Measurements from ENCODE around the gene SLN. TPM values are rescaled to one million over a fixed set of nuclear protein-coding genes. Genes with fewer than 3 reads are reported as not detected.

SLN gene
- total and polyA plus RNA-seq, 7 donors: 475 to 8,637 (median 2,561) TPM

GRCh38 chr11:107752949-107753822, 41.3 kb upstream of the SLN start:
- peak overlapping the region; percentile 75 for H3K27ac ChIP-seq
- no peak for DNase-seq
- no peaks in the 10 kb centered on the region for H3K36me3 ChIP-seq (ENCODE audit: insufficient read depth in 1 of 2, low read depth in 1 of 2)
- H3K27me3 ChIP-seq (ENCODE audit: insufficient read depth in 3 of 3, low read length in 2 of 3): no peaks in the 10 kb centered on the region
- H3K4me1 ChIP-seq: peaks cover 24% of the 10 kb centered on the region
- H3K4me3 ChIP-seq: no peak overlapping the region
- no peak for TF ChIP-seq CTCF (IDR thresholded peaks at IDR 0.05)
- H3K9me3 ChIP-seq: no peaks in the 10 kb centered on the region
- peak; percentile 54 to 64 (median 62) for ATAC-seq
- 10 to 13% (median 12%) methylated on average over 2 of the region's 2 CpGs for WGBS, 3 donors
- intact Hi-C loops (cut with DNase I): no loop called here

GRCh38 chr11:107752508-107752907, 40.7 kb upstream of the SLN start:
- no peak for ATAC-seq
- intact Hi-C loops (cut with DNase I): no loop called here
- WGBS, 3 donors: 54 to 56% (median 56%) methylated on average over 5 of the region's 5 CpGs

GRCh38 chr11:107751082-107751481, 39.2 kb upstream of the SLN start:
- Histone ChIP-seq H3K9me3 (no peaks in the 10 kb centered on the region), H3K4me1 (peaks cover 32% of the 10 kb centered on the region), H3K27me3 (ENCODE audit: insufficient read depth in 3 of 3, low read length in 2 of 3) (no peaks in the 10 kb centered on the region), H3K4me3 (no peak overlapping the region), H3K36me3 (ENCODE audit: insufficient read depth in 1 of 2, low read depth in 1 of 2) (no peaks in the 10 kb centered on the region), H3K27ac (peak overlapping the region; percentile 66)
- intact Hi-C loops (cut with DNase I): no loop called here
- no peak for DNase-seq
- 69 to 95% (median 77%) methylated on average over 9 of the region's 9 CpGs for WGBS, 3 donors
- peak; percentile 52 to 70 (median 55) for ATAC-seq
- TF ChIP-seq CTCF (IDR thresholded peaks at IDR 0.05): no peak

More at GRCh38 chr11:107752508-107752907, 40.7 kb upstream of the SLN start:
- no peak for TF ChIP-seq CTCF (IDR thresholded peaks at IDR 0.05)
- Histone ChIP-seq H3K36me3 (ENCODE audit: insufficient read depth in 1 of 2, low read depth in 1 of 2) (no peaks in the 10 kb centered on the region), H3K27me3 (ENCODE audit: insufficient read depth in 3 of 3, low read length in 2 of 3) (no peaks in the 10 kb centered on the region), H3K9me3 (no peaks in the 10 kb centered on the region), H3K27ac (peak overlapping the region; percentile 75), H3K4me3 (no peak overlapping the region), H3K4me1 (peaks cover 27% of the 10 kb centered on the region)
- no peak for DNase-seq

- TF ChIP-seq CTCF (IDR thresholded peaks at IDR 0.05): no peak
- no peaks in the 10 kb centered on the region for H3K9me3 ChIP-seq
- ATAC-seq: no peak
- no peak for DNase-seq
- WGBS, 3 donors: 86 to 94% (median 88%) methylated on average over 15 of the region's 15 CpGs
- H3K4me3 ChIP-seq: no peak overlapping the region
- H3K4me1 ChIP-seq: peaks cover 32% of the 10 kb centered on the region
- H3K27me3 ChIP-seq (ENCODE audit: insufficient read depth in 3 of 3, low read length in 2 of 3): no peaks in the 10 kb centered on the region
- intact Hi-C loops (cut with DNase I): no loop called here
- H3K27ac ChIP-seq: peak overlapping the region; percentile 66
- H3K36me3 ChIP-seq (ENCODE audit: insufficient read depth in 1 of 2, low read depth in 1 of 2): no peaks in the 10 kb centered on the region
Observed at GRCh38 chr11:107750313-107750712, 38.5 kb upstream of the SLN start.
